Fibroblast of skin of left biceps (primary cell): ENCODE data around the gene NEU1.
"Not testable (repeated sequence)": the region's sequence is repeated elsewhere in the genome, so short reads cannot be mapped to it uniquely, and the experiment has no call there.

Experiments used
- DNase-seq, 2 experiments: peaks; one replicate each; pipeline ENCODE4 v3.0.0-alpha.2; 2013; ENCODE audit warnings: low read depth in 2 of 2

The NEU1 gene

DNA sequence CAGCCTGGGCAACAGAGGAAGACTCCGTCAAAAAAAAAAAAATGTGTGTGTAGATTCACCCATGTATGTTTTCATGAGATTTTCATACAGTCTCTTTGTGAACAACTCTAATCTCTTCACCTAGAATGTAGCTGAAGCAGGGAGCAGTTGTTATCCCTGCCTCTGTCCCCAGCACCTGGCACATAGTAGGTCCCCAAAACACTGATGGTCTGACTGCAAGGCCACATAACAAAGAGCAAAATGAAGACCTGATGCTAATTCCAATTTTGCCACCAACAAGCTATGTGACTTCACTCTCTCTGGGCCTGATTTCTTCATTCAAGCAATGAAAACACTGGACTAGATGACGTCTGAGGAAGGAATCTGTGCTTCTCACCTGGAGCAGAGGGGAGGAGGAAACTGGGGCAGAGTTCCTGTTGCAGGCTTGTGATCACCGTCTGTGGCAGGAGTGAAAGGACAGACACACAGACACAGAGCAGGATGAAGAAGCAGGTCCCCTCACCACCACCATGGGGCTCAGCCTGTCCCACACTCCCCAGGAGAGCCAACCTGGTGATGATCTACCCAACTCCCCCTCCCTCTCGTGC is 11.6 kb upstream of the NEU1 start:
- DNase-seq, result no peak

- peak in 1 of 2 experiments; percentile 10 for DNase-seq
Observed at GRCh38 chr6:31871046-31871659, 8.5 kb upstream of the NEU1 start.

DNA sequence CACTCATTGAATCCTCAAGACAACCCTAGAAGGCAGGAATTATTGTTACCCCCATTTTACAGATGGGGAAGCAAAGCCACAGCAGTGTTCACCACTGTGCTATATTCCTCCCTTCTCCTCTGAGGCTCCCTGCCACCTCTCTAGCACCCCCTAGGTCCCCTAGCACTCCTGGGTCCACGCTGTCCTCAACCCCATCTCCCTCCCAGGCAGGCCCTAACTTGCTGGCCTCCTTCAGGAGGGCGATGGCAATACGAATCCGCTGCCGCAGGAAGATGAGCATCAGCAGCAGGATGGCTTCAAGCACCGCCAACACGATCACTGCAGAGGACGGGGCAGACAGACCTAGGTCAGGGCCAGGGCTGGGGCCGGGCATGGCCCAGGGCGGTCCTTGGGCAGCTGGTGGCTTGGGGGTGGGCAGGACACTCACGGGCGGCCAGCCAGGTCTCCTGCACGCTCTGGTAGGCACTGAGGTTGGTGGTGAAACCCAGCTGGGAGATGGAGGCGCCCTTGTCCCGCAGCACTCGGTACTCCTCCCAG is 7.8 kb upstream of the NEU1 start:
- DNase-seq, result no peak

GRCh38 chr6:31869343-31869742 is 6.7 kb upstream of the NEU1 start:
- DNase-seq, result no peak

DNA sequence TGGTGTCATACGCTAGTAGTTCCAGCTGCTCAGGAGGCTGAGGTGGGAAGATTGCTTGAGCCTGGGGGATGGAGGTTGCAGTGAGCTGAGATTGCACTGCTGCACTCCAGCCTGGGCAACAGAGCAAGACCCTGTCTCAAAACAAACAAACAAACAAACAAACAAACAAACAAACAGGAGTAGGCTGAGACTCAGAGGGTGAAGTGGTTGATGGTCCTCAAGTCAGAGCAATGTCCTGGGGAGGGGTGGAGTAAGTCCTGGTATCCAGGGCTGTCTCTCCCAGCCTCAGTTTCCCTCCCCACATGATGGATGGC is 6.0 kb upstream of the NEU1 start:
- not testable (repeated sequence) for DNase-seq

- no peak for DNase-seq
Observed at GRCh38 chr6:31865205-31866118, 2.8 kb upstream of the NEU1 start.

DNA sequence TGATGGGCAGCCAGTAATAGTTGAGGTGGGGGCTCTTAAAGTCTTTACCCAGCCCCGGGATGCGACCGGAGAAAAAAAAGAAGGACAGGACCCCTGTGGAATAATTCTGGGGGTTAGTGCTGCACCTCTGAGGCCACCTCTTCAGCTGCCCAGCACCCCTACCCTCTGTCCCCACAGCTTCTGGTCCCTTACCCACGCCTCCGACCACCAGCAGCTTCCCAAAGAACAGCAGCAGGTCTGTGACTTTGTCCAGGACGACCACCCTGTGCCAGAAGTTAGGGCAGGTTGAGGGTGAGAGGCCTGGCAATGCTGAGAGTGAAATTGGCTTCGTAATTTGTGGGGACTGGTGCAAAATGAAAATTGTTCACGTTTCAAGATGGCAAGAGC is 2.2 kb upstream of the NEU1 start:
- no peak for DNase-seq

DNA sequence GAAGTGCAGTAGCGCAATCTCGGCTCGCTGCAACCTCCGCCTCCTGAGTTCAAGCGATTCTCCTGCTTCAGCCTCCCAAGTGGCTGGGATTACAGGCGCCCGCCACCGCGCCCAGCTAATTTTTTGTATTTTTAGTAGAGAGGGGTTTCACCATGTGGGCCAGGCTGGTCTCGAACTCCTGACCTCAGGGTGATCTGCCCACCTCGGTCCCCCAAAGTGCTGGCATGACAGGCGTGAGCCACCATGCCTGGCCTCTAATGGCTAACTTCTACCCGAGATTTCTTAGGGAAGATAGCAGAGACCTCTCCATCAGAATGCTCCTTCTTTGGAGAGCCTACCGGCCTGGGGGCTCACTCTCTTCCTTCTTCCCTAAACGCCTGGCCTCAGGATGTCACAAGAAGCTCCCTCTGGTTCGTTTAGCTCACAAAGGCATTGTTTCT is 1.5 kb upstream of the NEU1 start:
- not testable (repeated sequence) for DNase-seq

GRCh38 chr6:31861919-31862343 is 690 bp downstream of the NEU1 start:
- no peak for DNase-seq

GRCh38 chr6:31861150-31861549 is 1.5 kb downstream of the NEU1 start:
- no peak for DNase-seq

GRCh38 chr6:31860349-31860748 is 2.3 kb downstream of the NEU1 start:
- DNase-seq, result no peak

- DNase-seq, result no peak
Observed at GRCh38 chr6:31859923-31860322, 2.7 kb downstream of the NEU1 start.

- DNase-seq, result no peak
Observed at GRCh38 chr6:31858707-31859106, 3.9 kb downstream of the NEU1 start.

GRCh38 chr6:31857774-31858173 is 4.8 kb downstream of the NEU1 start:
- DNase-seq, result not testable (repeated sequence)

DNA sequence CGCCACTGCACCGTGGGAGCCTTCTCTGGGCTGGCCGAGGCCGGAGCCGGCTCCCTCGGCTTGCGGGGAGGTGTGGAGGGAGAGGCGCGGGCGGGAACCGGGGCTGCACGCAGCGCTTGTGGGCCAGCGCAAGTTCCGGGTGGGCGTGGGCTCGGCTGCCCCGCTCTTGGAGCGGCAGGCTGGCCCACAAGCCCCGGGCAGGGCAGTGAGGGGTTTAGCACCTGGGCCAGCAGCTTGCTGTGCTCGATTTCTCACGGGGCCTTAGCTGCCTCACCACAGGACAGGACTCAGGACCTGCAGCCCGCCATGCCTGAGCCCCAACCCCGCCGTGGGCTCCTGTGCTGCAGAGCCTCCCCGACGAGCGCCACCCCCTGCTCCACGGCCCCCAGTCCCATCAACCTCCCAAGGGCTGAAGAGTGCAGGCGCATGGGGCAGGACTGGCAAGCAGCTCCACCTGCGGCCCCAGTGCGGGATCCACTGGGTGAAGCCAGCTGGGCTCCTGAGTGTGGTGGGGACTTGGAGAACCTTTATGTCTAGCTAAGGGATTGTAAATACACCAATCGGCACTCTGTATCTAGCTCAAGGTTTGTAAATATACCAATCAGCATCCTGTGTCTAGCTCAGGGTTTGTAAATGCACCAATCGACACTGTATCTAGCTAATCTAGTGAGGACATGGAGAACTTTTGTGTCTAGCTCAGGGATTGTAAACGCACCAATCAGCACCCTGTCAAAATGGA is 10.5 kb downstream of the NEU1 start:
- DNase-seq, result not testable (repeated sequence)

- no peak for DNase-seq
Observed at GRCh38 chr6:31851485-31851832, 11.2 kb downstream of the NEU1 start.

DNA sequence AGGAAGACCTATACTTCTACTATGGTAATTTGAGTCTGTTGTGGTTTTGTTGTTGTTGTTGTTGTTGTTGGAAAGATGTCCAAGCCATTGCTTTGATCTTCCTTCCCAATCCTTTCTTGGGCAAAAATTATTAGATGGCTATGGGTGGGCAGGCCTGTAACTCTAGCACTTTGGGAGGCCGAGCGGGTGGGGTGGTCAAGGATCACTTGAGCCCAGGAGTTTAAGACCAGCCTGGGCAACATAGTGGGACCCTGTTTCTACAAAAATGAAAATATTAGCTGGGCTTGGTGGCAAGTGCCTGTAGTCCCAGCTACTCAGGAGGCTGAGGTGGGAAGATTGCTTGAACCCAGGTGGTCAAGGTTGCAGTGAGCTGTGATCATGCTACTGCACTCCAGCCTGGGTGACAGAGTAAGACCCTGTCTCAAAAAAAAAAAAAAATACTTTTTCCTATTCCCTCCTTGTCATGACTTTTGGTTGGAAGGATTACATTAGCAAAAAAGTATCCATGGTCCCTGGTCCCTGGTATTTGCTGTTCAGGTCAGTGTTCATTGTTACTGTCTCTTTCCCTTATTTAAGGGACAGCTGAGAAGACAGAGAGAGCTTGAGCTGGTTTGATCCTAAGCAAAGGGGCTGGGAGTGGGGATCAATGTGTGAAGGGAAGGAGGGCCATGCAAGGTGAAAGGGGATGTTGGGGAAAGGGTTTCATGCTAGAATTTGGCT is 11.7 kb downstream of the NEU1 start:
- DNase-seq, result no peak

- DNase-seq, result no peak
Observed at GRCh38 chr6:31847276-31847978, 15.2 kb downstream of the NEU1 start.

DNA sequence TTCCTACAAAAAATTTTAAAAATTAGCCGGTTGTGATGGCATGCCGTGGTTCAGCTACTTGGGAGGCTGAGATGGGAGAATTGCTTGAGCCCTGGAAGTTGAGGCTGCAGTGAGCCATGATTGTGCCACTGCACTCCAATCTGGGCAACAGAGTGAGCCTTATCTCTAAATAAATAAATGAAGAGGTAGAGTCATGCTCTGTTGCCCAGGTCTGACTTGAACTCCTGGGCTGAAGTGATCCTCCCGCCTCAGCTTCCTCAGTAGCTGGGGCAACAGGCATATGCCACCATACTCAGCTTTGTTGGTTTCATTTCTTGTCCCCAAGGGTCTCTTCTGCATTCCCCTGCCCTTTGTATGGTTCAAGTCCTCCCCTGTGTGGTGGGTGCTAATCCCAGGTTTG is 18.1 kb downstream of the NEU1 start:
- DNase-seq, result no peak

- DNase-seq, result no peak
Observed at GRCh38 chr6:31842053-31842452, 20.6 kb downstream of the NEU1 start.

DNA sequence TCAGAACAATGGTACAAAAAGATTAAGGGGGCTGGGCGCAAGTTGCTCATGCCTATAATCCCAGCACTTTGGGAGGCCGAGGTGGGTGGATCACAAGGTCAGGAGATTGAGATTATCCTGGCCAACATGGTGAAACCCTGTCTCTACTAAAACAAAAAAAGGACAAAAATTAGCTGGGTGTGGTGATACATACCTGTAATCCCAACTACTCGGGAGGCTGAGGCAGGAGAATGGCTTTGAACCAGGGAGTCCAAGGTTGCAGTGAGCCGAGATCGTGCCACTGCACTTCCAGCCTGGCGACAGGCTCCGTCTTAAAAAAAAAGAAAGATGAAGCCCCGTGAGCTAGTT is 22.9 kb downstream of the NEU1 start:
- DNase-seq, result not testable (repeated sequence)
